NB4 (cell line): ENCODE measurements around the gene PLXNA2.

Experiments used
- DNase-seq: peaks from one replicate; pipeline ENCODE4 v3.0.0; 2010; ENCODE audit warnings: low read depth
- H3K4me3 ChIP-seq: one replicate; pipeline ENCODE4 v1.5.1; 2011; ENCODE audit warnings: mild to moderate bottlenecking, low read depth, low read length, moderate library complexity
- MYC ChIP-seq: IDR thresholded peaks from 2 replicates; pipeline ENCODE4 v1.6.1; 2011; ENCODE audit warnings: low read depth, low read length
- POLR2A ChIP-seq: IDR thresholded peaks from 2 replicates; pipeline ENCODE4 v1.6.1; 2011; ENCODE audit warnings: mild to moderate bottlenecking; ENCODE audit not compliant: insufficient read length; ENCODE audit errors: extremely low read depth
- TF ChIP-seq, protein P1 (sequence below): IDR thresholded peaks from one replicate; pipeline ENCODE4 v1.5.1; 2012; ENCODE audit warnings: low read depth, low read length
- TF ChIP-seq, protein P2 (sequence below): IDR thresholded peaks from 2 replicates; pipeline ENCODE4 v1.6.1; 2011; ENCODE audit warnings: low read depth, low read length

Gene PLXNA2

DNA sequence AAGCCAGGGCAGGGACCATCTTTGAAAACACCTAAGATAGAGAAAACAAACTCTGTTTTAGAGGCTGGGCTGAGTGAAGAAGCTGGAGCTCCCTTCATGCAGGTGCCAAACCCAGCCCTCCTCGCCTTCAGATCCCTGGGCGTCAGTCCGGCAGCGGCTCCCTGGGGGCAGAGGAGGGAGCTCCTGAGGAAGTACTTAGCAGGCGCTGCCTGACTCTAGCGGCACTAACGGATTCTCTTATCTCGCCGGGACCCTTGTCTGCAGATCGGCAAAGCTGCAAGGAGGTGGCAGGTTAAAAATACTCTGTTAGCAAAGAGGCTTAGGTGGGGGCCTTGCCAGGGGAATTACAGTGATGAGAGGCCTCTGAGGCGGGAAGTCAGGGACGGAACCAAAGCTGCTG lies 79.6 kb downstream of the PLXNA2 start:
- no peak overlapping the region for H3K4me3 ChIP-seq
- DNase-seq = no peak
- TF ChIP-seq, protein P1, sequence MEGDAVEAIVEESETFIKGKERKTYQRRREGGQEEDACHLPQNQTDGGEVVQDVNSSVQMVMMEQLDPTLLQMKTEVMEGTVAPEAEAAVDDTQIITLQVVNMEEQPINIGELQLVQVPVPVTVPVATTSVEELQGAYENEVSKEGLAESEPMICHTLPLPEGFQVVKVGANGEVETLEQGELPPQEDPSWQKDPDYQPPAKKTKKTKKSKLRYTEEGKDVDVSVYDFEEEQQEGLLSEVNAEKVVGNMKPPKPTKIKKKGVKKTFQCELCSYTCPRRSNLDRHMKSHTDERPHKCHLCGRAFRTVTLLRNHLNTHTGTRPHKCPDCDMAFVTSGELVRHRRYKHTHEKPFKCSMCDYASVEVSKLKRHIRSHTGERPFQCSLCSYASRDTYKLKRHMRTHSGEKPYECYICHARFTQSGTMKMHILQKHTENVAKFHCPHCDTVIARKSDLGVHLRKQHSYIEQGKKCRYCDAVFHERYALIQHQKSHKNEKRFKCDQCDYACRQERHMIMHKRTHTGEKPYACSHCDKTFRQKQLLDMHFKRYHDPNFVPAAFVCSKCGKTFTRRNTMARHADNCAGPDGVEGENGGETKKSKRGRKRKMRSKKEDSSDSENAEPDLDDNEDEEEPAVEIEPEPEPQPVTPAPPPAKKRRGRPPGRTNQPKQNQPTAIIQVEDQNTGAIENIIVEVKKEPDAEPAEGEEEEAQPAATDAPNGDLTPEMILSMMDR = no peak
- no peak for TF ChIP-seq POLR2A
- TF ChIP-seq, protein P2, sequence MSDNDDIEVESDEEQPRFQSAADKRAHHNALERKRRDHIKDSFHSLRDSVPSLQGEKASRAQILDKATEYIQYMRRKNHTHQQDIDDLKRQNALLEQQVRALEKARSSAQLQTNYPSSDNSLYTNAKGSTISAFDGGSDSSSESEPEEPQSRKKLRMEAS = no peak
- no peak for TF ChIP-seq MYC

DNA sequence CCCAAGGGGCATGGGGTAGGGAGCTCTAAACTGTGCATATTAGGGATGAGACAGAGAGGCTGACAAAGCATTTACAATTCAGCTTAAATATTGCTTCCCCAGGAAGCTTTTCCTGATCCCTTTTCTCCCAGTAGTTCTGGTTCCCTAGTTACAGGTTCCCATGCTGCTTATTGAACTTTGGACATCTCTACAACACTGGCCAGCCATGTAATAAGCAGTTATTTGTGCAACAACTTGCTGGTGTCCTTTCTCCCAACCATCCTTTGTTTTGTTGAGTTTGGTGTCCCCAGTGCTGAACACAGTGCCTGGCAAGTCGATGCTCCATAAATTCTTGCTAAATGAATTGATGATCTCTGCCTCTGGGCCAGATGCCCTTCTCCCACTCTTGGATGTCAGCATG lies 80.6 kb downstream of the PLXNA2 start:
- no peak for TF ChIP-seq MYC
- no peak for TF ChIP-seq POLR2A
- TF ChIP-seq, protein P2 = no peak
- TF ChIP-seq, protein P1 = no peak
- no peak for DNase-seq
- H3K4me3 ChIP-seq = no peak overlapping the region

DNA sequence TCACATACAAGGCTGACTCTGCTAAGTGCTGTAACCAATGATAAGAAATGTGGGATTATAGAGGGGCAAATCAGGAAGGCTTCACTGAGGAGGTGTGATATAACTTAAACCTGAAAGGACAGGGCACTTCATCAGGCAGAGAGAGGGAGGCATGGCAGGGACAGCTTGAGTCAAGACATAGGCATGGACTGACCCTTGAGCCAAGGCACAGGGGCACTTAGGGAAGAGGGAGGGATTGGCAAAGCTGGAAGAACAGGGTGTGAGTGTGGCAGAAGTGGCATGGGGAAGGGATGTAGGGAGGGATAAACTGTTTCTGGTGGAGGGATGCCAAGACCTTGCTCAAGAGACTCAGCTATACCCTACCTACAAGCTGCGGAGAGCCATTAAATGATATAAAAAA lies 81.3 kb downstream of the PLXNA2 start:
- DNase-seq = no peak
- TF ChIP-seq MYC = no peak
- no peak for TF ChIP-seq POLR2A
- TF ChIP-seq, protein P1 = no peak
- TF ChIP-seq, protein P2 = no peak

DNA sequence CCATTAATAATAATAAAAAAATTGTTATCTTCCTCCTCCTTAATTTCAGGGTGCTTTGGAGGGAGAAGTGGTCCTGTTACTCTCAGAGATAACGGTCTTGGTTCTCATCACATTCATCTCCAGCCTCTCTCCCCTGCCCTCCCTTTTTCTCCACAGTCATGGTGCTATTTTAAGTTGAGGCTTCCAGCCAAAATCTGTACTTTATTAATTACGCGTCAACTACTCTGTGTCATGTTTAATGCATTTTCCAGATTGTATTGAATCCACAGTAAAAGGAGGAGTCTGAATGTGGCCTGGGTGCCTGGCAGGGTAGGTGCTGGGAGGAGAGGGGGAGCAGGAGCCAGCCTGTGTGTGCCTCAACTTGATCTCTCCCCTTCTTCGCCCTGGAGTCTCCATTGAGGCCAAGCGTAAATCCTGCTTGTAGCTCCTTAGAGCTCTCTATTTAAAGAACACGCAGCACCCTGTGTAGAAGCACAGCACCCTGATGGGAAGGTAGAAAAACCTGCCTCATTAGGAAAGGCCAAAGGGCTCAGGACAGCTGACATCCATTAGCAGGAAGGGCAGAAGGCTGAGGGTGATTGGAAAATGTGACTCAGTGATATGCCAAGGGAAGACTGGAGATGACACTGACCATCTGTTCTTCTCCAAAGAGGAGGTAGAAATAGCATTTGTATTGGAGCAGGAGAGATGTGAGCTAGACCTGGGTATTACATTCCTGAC lies 82.4 kb downstream of the PLXNA2 start:
- TF ChIP-seq POLR2A (no peak), MYC (no peak)
- TF ChIP-seq, protein P2 = no peak
- TF ChIP-seq, protein P1 = no peak
- no peak overlapping the region for H3K4me3 ChIP-seq
- DNase-seq = no peak

More for the DNA sequence above, 81.3 kb downstream of the PLXNA2 start:
- no peak overlapping the region for H3K4me3 ChIP-seq

DNA sequence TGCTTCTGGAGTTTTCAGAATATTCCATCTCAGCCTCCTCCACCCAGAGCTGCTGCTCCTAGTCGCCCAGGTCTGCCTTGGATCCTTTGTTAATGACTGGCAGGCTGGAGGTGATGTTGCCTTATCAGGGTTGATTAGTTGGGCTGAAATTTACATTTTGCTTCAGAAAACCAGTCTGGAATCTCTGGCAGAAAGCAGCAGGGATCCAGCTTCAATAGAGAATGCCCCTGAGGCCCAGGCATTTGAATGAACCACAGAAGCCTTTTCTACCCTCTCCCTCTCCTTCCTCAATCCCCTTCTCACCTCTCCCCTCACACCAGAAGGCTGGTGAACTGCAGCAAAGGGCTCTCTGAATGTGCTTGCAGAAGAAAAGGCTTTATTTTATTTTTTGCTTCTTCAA lies 83.2 kb downstream of the PLXNA2 start:
- no peak overlapping the region for H3K4me3 ChIP-seq
- TF ChIP-seq, protein P2 = no peak
- no peak for TF ChIP-seq MYC
- TF ChIP-seq POLR2A = no peak
- TF ChIP-seq, protein P1 = no peak
- DNase-seq = no peak
